B cell (primary cell): Measurements from ENCODE around the gene BRD1.

Experiments
- CTCF ChIP-seq: fragments of 200-600 bp; IDR thresholded peaks from one replicate; pipeline ENCODE4 v1.8.0; 2022; ENCODE audit warnings: antibody characterized with exemption, mild to moderate bottlenecking
- EZH2 ChIP-seq: IDR thresholded peaks from 2 replicates; pipeline ENCODE4 v1.6.1; 2012; ENCODE audit warnings: borderline replicate concordance, low read depth, mild to moderate bottlenecking, moderate library complexity, low read length; ENCODE audit not compliant: insufficient read depth, poor library complexity, severe bottlenecking

- TF ChIP-seq CTCF (no peak), EZH2 (no peak)
Measured at GRCh38 chr22:49825944-49826602, 1.6 kb downstream of the BRD1 start.
